SU-DHL-6 (cell line): ENCODE results near the gene CTTN.

Experiments used
- H2AFZ ChIP-seq: fragments of 200-600 bp; sonication (generic); 2 replicates; pipeline ENCODE4 v1.6.1; 2014; ENCODE audit warnings: low read depth, mild to moderate bottlenecking, moderate library complexity, mixed read lengths, antibody characterized with exemption, low read length; ENCODE audit not compliant: severe bottlenecking
- H3F3A ChIP-seq: fragments of 200-600 bp; shearing (Covaris generic); 2 replicates; pipeline ENCODE4 v1.6.0; 2016; ENCODE audit warnings: antibody characterized with exemption, mild to moderate bottlenecking; ENCODE audit not compliant: insufficient read depth
- H3K27ac ChIP-seq: fragments of 200-600 bp; sonication (generic); 2 replicates; pipeline ENCODE4 v1.5.1; 2016; ENCODE audit warnings: low read depth, mild to moderate bottlenecking, low read length, moderate library complexity, mixed read lengths
- H3K27me3 ChIP-seq: fragments of 200-600 bp; sonication (generic), shearing (Covaris generic); 2 replicates; pipeline ENCODE4 v1.6.0; 2014; ENCODE audit warnings: mild to moderate bottlenecking, low read length
- H3K36me3 ChIP-seq: fragments of 200-600 bp; sonication (generic); 2 replicates; pipeline ENCODE4 v1.6.1; 2014; ENCODE audit warnings: mild to moderate bottlenecking, low read length, mixed read lengths
- H3K4me2 ChIP-seq: fragments of 300-600, 200-600 bp; shearing (Covaris generic), sonication (generic); 2 replicates; pipeline ENCODE4 v1.6.0; 2014; ENCODE audit warnings: low read length, low read depth, mild to moderate bottlenecking; ENCODE audit not compliant: poor library complexity, severe bottlenecking
- H3K4me3 ChIP-seq: fragments of 200-600 bp; sonication (generic); 2 replicates; pipeline ENCODE4 v1.5.1; 2014; ENCODE audit warnings: antibody characterized with exemption, low read length, mild to moderate bottlenecking, mixed read lengths; ENCODE audit not compliant: insufficient read depth, poor library complexity, severe bottlenecking
- H3K79me2 ChIP-seq: fragments of 200-600 bp; sonication (generic); 2 replicates; pipeline ENCODE4 v1.6.1; 2014; ENCODE audit warnings: mild to moderate bottlenecking, low read length, moderate library complexity; ENCODE audit not compliant: insufficient read depth
- H3K9ac ChIP-seq: fragments of 200-600 bp; sonication (generic); 2 replicates; pipeline ENCODE4 v1.7.0; 2014; ENCODE audit warnings: mild to moderate bottlenecking, low read length
- H3K9me2 ChIP-seq: fragments of 200-600 bp; sonication (generic); replicated peaks from 2 replicates; pipeline ENCODE4 v1.6.1; 2014; ENCODE audit warnings: low read length; ENCODE audit not compliant: insufficient read depth
- H3K9me3 ChIP-seq: fragments of 200-600 bp; sonication (generic); 2 replicates; pipeline ENCODE4 v1.6.1; 2014; ENCODE audit warnings: low read length, mixed read lengths; ENCODE audit not compliant: insufficient read depth
- H4K20me1 ChIP-seq: fragments of 200-600 bp; sonication (generic); 2 replicates; pipeline ENCODE4 v1.6.1; 2014; ENCODE audit warnings: low read depth, mild to moderate bottlenecking, antibody characterized with exemption, low read length, moderate library complexity, mixed read lengths
- CTCF ChIP-seq: fragments of 200-600 bp; sonication (generic); IDR thresholded peaks from one replicate; pipeline ENCODE4 v1.5.1; 2017; ENCODE audit warnings: antibody characterized with exemption, mild to moderate bottlenecking, low read length, moderate library complexity; ENCODE audit not compliant: insufficient read depth, poor library complexity, severe bottlenecking
- EZH2phosphoT487 ChIP-seq: fragments of 200-600 bp; sonication (generic), shearing (Covaris generic); conservative IDR thresholded peaks from 2 replicates; pipeline ENCODE4 v1.6.1; 2018; ENCODE audit warnings: mild to moderate bottlenecking, antibody characterized with exemption, low read length, moderate library complexity, mixed read lengths

The CTTN gene

GRCh38 chr11:70416881-70417280, 18.6 kb downstream of the CTTN start:
- no peak for TF ChIP-seq CTCF
- TF ChIP-seq EZH2phosphoT487, result no peak
- Histone ChIP-seq H3K4me3 (no peak overlapping the region), H3K27me3 (no peaks in the 10 kb centered on the region), H3K27ac (no peak overlapping the region), H4K20me1 (no peaks in the 10 kb centered on the region), H3K9me3 (no peaks in the 10 kb centered on the region), H2AFZ (no peak overlapping the region), H3K9me2 (no peaks in the 10 kb centered on the region), H3K4me2 (no peak overlapping the region), H3F3A (no peaks in the 10 kb centered on the region), H3K36me3 (no peaks in the 10 kb centered on the region), H3K9ac (no peak overlapping the region), H3K79me2 (no peaks in the 10 kb centered on the region)

GRCh38 chr11:70418130-70418529, 19.8 kb downstream of the CTTN start:
- Histone ChIP-seq H3K9ac (no peak overlapping the region), H3K27ac (no peak overlapping the region), H4K20me1 (no peaks in the 10 kb centered on the region), H3K79me2 (no peaks in the 10 kb centered on the region), H2AFZ (no peak overlapping the region), H3K27me3 (no peaks in the 10 kb centered on the region), H3K9me2 (no peaks in the 10 kb centered on the region), H3K4me3 (no peak overlapping the region), H3F3A (no peaks in the 10 kb centered on the region), H3K36me3 (no peaks in the 10 kb centered on the region), H3K9me3 (no peaks in the 10 kb centered on the region), H3K4me2 (no peak overlapping the region)
- TF ChIP-seq CTCF, result no peak
- TF ChIP-seq EZH2phosphoT487, result no peak

- Histone ChIP-seq H3K9me3 (no peaks in the 10 kb centered on the region), H2AFZ (no peak overlapping the region)
These were observed 21.1 kb downstream of the CTTN start for GRCh38 chr11:70419307-70420007.

More at GRCh38 chr11:70419307-70420007, 21.1 kb downstream of the CTTN start:
- TF ChIP-seq CTCF, result no peak
- TF ChIP-seq EZH2phosphoT487, result no peak
- H3K9me2 ChIP-seq, result no peaks in the 10 kb centered on the region
- H3K36me3 ChIP-seq, result no peaks in the 10 kb centered on the region
- H3K27ac ChIP-seq, result no peak overlapping the region
- H3K27me3 ChIP-seq, result no peaks in the 10 kb centered on the region
- no peak overlapping the region for H3K9ac ChIP-seq
- H4K20me1 ChIP-seq, result no peaks in the 10 kb centered on the region
- H3F3A ChIP-seq, result no peaks in the 10 kb centered on the region
- H3K4me2 ChIP-seq, result no peak overlapping the region
- no peak overlapping the region for H3K4me3 ChIP-seq
- H3K79me2 ChIP-seq, result no peaks in the 10 kb centered on the region
